GM12878 (cell line): ENCODE results near the gene CLIP3. TPM values are rescaled to one million over a fixed set of nuclear protein-coding genes. Genes with fewer than 3 reads are reported as not detected.

Source experiments
- ATAC-seq: fragments of 200-7000 bp; cut with Tn5 transposase; 3 replicates; pipeline ENCODE4 v1.9.1; 2020; ENCODE audit warnings: mild to moderate bottlenecking, moderate library complexity
- BruUV-seq: library from RNA; stranded (reverse); fragments of 400-500 nt; replicated peaks from 2 replicates; lab custom pipeline; 2021; lab: Mats Ljungman, UMichigan
- CTCF ChIA-PET: fragments of 300-600 bp; sonication (Branson Sonifier 250); formaldehyde crosslinking; extraction: SDS; loops from one replicate; lab custom pipeline; 2021; ENCODE audit warnings: inconsistent platforms; lab: Yijun Ruan, JAX
- POLR2A ChIA-PET: fragments of 350-600 bp; formaldehyde crosslinking; extraction: SDS; loops from one replicate; lab custom pipeline; 2021; ENCODE audit warnings: inconsistent platforms; lab: Charles Lee
- RAD21 ChIA-PET: fragments of 300-600 bp; sonication (Branson Sonifier 250); formaldehyde crosslinking; loops from one replicate; lab custom pipeline; 2023; ENCODE audit warnings: antibody characterized with exemption; ENCODE audit not compliant: unreplicated experiment; lab: Charles Lee
- SMC1A ChIA-PET: fragments of 300-600 bp; sonication (Branson Sonifier 250); formaldehyde crosslinking; loops from one replicate; lab custom pipeline; 2023; ENCODE audit not compliant: unreplicated experiment, uncharacterized antibody; lab: Charles Lee
- DNase-seq: peaks from one replicate; pipeline ENCODE4 v3.0.0-alpha.2; 2011; ENCODE audit warnings: low read depth, low spot score
- FAIRE-seq: peaks from 3 replicates; lab custom pipeline; 2011; peaks lifted over from hg19 to GRCh38; lab: Jason Lieb, UNC
- H2AFZ ChIP-seq: 2 replicates; pipeline ENCODE4 v1.6.0; 2011; ENCODE audit warnings: low read depth, low read length, control low read depth; ENCODE audit not compliant: control insufficient read depth
- H3K27ac ChIP-seq: 2 replicates; pipeline ENCODE4 v1.5.1; 2011; ENCODE audit warnings: control low read depth; ENCODE audit not compliant: control insufficient read depth, insufficient read depth
- H3K27me3 ChIP-seq, 2 experiments: replicated peaks in 1 of 2; 2 replicates each; pipeline versions ENCODE4 v1.6.0 to v1.6.1; 2011; ENCODE audit warnings: low read length in 1 of 2; ENCODE audit not compliant: control insufficient read depth in 2 of 2, insufficient read depth in 2 of 2
- H3K36me3 ChIP-seq, 2 experiments: 2 replicates each; pipeline ENCODE4 v1.5.1; 2011; ENCODE audit warnings: low read length in 1 of 2; ENCODE audit not compliant: control insufficient read depth in 2 of 2, insufficient read depth in 2 of 2
- H3K4me1 ChIP-seq: 2 replicates; pipeline ENCODE4 v1.6.1; 2011; ENCODE audit warnings: mild to moderate bottlenecking, low read length, moderate library complexity, mixed read lengths; ENCODE audit not compliant: control insufficient read depth, insufficient read depth
- H3K4me2 ChIP-seq: 2 replicates; pipeline ENCODE4 v1.6.0; 2011; ENCODE audit warnings: control low read depth; ENCODE audit not compliant: control insufficient read depth, insufficient read depth
- H3K4me3 ChIP-seq: fragments of 200-600 bp; sonication (generic); 2 replicates; pipeline ENCODE4 v1.5.1; 2016
- H3K79me2 ChIP-seq: 2 replicates; pipeline ENCODE4 v1.6.0; 2011; ENCODE audit warnings: low read length; ENCODE audit not compliant: control insufficient read depth, insufficient read depth
- H3K9ac ChIP-seq: 2 replicates; pipeline ENCODE4 v1.8.0; 2011; ENCODE audit warnings: low read length, control low read depth, mixed read lengths; ENCODE audit not compliant: control insufficient read depth, insufficient read depth
- H3K9me3 ChIP-seq: replicated peaks from 3 replicates; pipeline ENCODE4 v1.5.1; 2011; ENCODE audit warnings: mild to moderate bottlenecking, low read length; ENCODE audit not compliant: control insufficient read depth, insufficient read depth
- H4K20me1 ChIP-seq: 2 replicates; pipeline ENCODE4 v1.6.0; 2011; ENCODE audit not compliant: control insufficient read depth, insufficient read depth
- ETV6 ChIP-seq, 2 experiments: fragments of 450-650 bp in 1 of 2; IDR thresholded peaks in 1 of 2; conservative IDR thresholded peaks in 1 of 2; 2 replicates each; pipeline ENCODE4 v1.6.1; 2014; ENCODE audit warnings: antibody characterized with exemption in 1 of 2, borderline replicate concordance in 1 of 2, low read depth in 1 of 2, mild to moderate bottlenecking in 1 of 2, moderate library complexity in 1 of 2
- FOXK2 ChIP-seq: fragments of 450-650 bp; IDR thresholded peaks from 2 replicates; pipeline ENCODE4 v1.6.1; 2017; ENCODE audit warnings: mild to moderate bottlenecking, moderate library complexity
- HSF1 ChIP-seq: fragments of 150-350 bp; IDR thresholded peaks from 2 replicates; pipeline ENCODE4 v1.6.1; 2014; ENCODE audit warnings: mild to moderate bottlenecking, low read depth, low read length
- NFIC ChIP-seq: IDR thresholded peaks from 2 replicates; pipeline ENCODE4 v1.6.1; 2012; ENCODE audit warnings: low read depth, mild to moderate bottlenecking, inconsistent platforms, low read length, moderate library complexity
- PAX8 ChIP-seq: fragments of 450-650 bp; IDR thresholded peaks from 2 replicates; pipeline ENCODE4 v1.6.1; 2017; ENCODE audit warnings: mild to moderate bottlenecking, moderate library complexity
- RAD51 ChIP-seq: fragments of 450-650 bp; IDR thresholded peaks from 2 replicates; pipeline ENCODE4 v1.6.1; 2016; ENCODE audit warnings: moderate library complexity, mild to moderate bottlenecking, inconsistent platforms
- RUNX3 ChIP-seq: IDR thresholded peaks from 2 replicates; pipeline ENCODE4 v1.6.1; 2012; ENCODE audit warnings: low read length, inconsistent platforms
- TARDBP ChIP-seq: IDR thresholded peaks from 2 replicates; pipeline ENCODE4 v1.6.1; 2016; ENCODE audit warnings: borderline replicate concordance
- USF2 ChIP-seq: IDR thresholded peaks from 2 replicates; pipeline ENCODE4 v1.6.1; 2011; ENCODE audit warnings: low read depth, low read length, improper control_type of control experiment, borderline replicate concordance
- ZNF24 ChIP-seq: fragments of 450-650 bp; IDR thresholded peaks from 2 replicates; pipeline ENCODE4 v1.6.1; 2017; ENCODE audit warnings: antibody characterized with exemption, mild to moderate bottlenecking
- ZNF384 ChIP-seq: IDR thresholded peaks from 2 replicates; pipeline ENCODE4 v1.6.1; 2012; ENCODE audit warnings: low read depth, mild to moderate bottlenecking, low read length, improper control_type of control experiment, borderline replicate concordance
- ZNF592 ChIP-seq: fragments of 450-650 bp; IDR thresholded peaks from 2 replicates; pipeline ENCODE4 v1.6.1; 2017; ENCODE audit warnings: mild to moderate bottlenecking, moderate library complexity
- WGBS: methylation state at CpG from one replicate; pipeline ENCODE4 v1.1.6; 2016; ENCODE audit warnings: low lambda C conversion rate; ENCODE audit not compliant: insufficient replicate concordance, insufficient coverage; ENCODE audit errors: missing lambda C conversion rate; 5-methylcytosine and 5-hydroxymethylcytosine counted together
- in situ Hi-C: fragments of 300-500 bp; cut with MboI; formaldehyde crosslinking; loops from 9 replicates; pipeline ENCODE4 v1.14.3; 2018; ENCODE audit warnings: mixed read lengths
- intact Hi-C: fragments of 100-400 bp; cut with micrococcal nuclease; formaldehyde crosslinking; loops from one replicate; pipeline ENCODE4 v1.14.2; 2022; ENCODE audit not compliant: unreplicated experiment
- polyA plus RNA-seq, 11 experiments: library from polyadenylated mRNA; depleted of rRNA in 4 of 11; unstranded in 6 of 11; stranded (reverse) in 5 of 11; fragments of >200 nt; fragmentation: Nextera tagmentation in 4 of 11; fragmentation: Illumina TruSeq in 1 of 11; extraction: Ambion mirVana in 4 of 11; extraction: Trizol in 1 of 11; gene quantifications; 1 replicate in 1 of 11; 2 replicates in 10 of 11; pipeline versions ENCODE4 v1.2.1 to v1.2.3, GENCODE V29; 2011 to 2016; ENCODE audit warnings: inconsistent platforms in 2 of 11, missing spikeins in 2 of 11, low read depth in 1 of 11
- total RNA-seq, 4 experiments: library from RNA; depleted of rRNA in 3 of 4; stranded (reverse); fragments of >200 nt in 3 of 4; fragmentation: Illumina TruSeq in 1 of 4; extraction: Trizol in 1 of 4; gene quantifications; 2 replicates each; pipeline versions ENCODE4 v1.2.1 to v1.2.3, GENCODE V29; 2013 to 2021
- TF ChIP-seq, protein P1 (sequence below): fragments of 450-650 bp; IDR thresholded peaks from 2 replicates; pipeline ENCODE4 v1.6.1; 2017; ENCODE audit warnings: mild to moderate bottlenecking, low read depth, inconsistent platforms; ENCODE audit not compliant: poor library complexity, severe bottlenecking

The CLIP3 gene
- total and polyA plus RNA-seq, 10 of the 15 experiments (the other 5 are each of a cell fraction or from before 2014, with no cell fraction given), result 0.09 to 2.7 (median 0.45) TPM; not detected in 1

GRCh38 chr19:36028313-36029041, 4.2 kb downstream of the CLIP3 start:
- BruUV-seq, result no TSS peak
- CTCF ChIA-PET, result no interaction called here
- no peaks in the 10 kb centered on the region for H3K9me3 ChIP-seq
- WGBS, result 84% methylated on average over 10 of the region's 10 CpGs
- no peak overlapping the region for H2AFZ ChIP-seq
- H3K4me1 ChIP-seq, result no peaks in the 10 kb centered on the region
- H3K9ac ChIP-seq, result no peak overlapping the region
- H3K4me3 ChIP-seq, result no peak overlapping the region
- peaks cover 0 to 5% of the 10 kb centered on the region in 2 experiments; a peak in 2 of 4 replicates for H3K36me3 ChIP-seq
- DNase-seq, result no peak
- TF ChIP-seq ZNF592 (no peak), USF2 (no peak), PAX8 (no peak), FOXK2 (no peak), TARDBP (no peak), ZNF24 (no peak), ZNF384 (no peak), RAD51 (no peak), ETV6 (conservative IDR thresholded peaks at IDR 0.05 in 1 of 2, IDR thresholded peaks at IDR 0.05 in 1 of 2; ENCODE audit: borderline replicate concordance in 1 of 2, low read depth in 1 of 2) (no peak), RUNX3 (no peak), HSF1 (no peak), NFIC (no peak)
- TF ChIP-seq, protein P1, sequence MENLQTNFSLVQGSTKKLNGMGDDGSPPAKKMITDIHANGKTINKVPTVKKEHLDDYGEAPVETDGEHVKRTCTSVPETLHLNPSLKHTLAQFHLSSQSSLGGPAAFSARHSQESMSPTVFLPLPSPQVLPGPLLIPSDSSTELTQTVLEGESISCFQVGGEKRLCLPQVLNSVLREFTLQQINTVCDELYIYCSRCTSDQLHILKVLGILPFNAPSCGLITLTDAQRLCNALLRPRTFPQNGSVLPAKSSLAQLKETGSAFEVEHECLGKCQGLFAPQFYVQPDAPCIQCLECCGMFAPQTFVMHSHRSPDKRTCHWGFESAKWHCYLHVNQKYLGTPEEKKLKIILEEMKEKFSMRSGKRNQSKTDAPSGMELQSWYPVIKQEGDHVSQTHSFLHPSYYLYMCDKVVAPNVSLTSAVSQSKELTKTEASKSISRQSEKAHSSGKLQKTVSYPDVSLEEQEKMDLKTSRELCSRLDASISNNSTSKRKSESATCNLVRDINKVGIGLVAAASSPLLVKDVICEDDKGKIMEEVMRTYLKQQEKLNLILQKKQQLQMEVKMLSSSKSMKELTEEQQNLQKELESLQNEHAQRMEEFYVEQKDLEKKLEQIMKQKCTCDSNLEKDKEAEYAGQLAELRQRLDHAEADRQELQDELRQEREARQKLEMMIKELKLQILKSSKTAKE, result no peak
- SMC1A ChIA-PET, result no interaction called here
- intact Hi-C loops, result no loop called here
- POLR2A ChIA-PET, result interaction anchor here (0.6 to 0.9 kb wide), 4 partner anchors 10 to 25 kb away, joined by 3 to 8 read pairs (median 3); partner anchors contain the start of gene ALKBH6
- no peak for ATAC-seq
- in situ Hi-C loops, result no loop called here
- no peaks in the 10 kb centered on the region for H4K20me1 ChIP-seq
- no peak overlapping the region for H3K4me2 ChIP-seq
- FAIRE-seq, result no peak
- H3K79me2 ChIP-seq, result no peaks in the 10 kb centered on the region
- RAD21 ChIA-PET, result no interaction called here
- no peaks in the 10 kb centered on the region for H3K27me3 ChIP-seq
- H3K27ac ChIP-seq, result no peak overlapping the region
